Lower lobe of right lung (tissue), 2 donors: ENCODE data around the gene MRGPRF. TPM values are rescaled to one million over a fixed set of nuclear protein-coding genes. Genes with fewer than 3 reads are reported as not detected.

Experiments
- ATAC-seq, 2 donors: fragments of 200-7000 bp; cut with Tn5 transposase; one replicate each; pipeline ENCODE4 v1.9.1; 2020 to 2022; ENCODE audit warnings: mild to moderate bottlenecking in 2 of 2, moderate library complexity in 2 of 2
- DNase-seq: peaks from one replicate; pipeline ENCODE4 v3.0.0-alpha.2; 2020
- H3K27ac ChIP-seq: fragments of 200-600 bp; one replicate; pipeline ENCODE4 v1.8.0; 2022
- H3K27me3 ChIP-seq: fragments of 200-600 bp; one replicate; pipeline ENCODE4 v1.8.0; 2022; ENCODE audit warnings: low read depth
- H3K36me3 ChIP-seq: fragments of 200-600 bp; one replicate; pipeline ENCODE4 v1.8.0; 2022; ENCODE audit warnings: mild to moderate bottlenecking
- H3K4me1 ChIP-seq: fragments of 200-600 bp; one replicate; pipeline ENCODE4 v1.8.0; 2022
- H3K4me3 ChIP-seq: fragments of 200-600 bp; one replicate; pipeline ENCODE4 v1.8.0; 2022; ENCODE audit warnings: mild to moderate bottlenecking
- H3K9me3 ChIP-seq: fragments of 200-600 bp; one replicate; pipeline ENCODE4 v1.8.0; 2022
- intact Hi-C: fragments of 100-400 bp; cut with DNase I; formaldehyde crosslinking; loops from one replicate; pipeline ENCODE4 v1.11.0; 2022
- total RNA-seq: library from RNA; stranded (reverse); fragmentation: NEBNext Ultra II Directional; extraction: Animal tissue kit (Norgen Biotek cat#: 25700); gene quantifications from one replicate; pipeline ENCODE4 v1.2.1, GENCODE V29; 2021
- TF ChIP-seq, protein P1 (sequence below): fragments of 200-600 bp; IDR thresholded peaks from one replicate; pipeline ENCODE4 v1.8.0; 2022; ENCODE audit warnings: antibody characterized with exemption, mild to moderate bottlenecking
- donor health status: DM: no; HTN: yes; CAD: no; lungs with severe emphysema.

The MRGPRF gene
- total RNA-seq, 1 donor from 2014 or later: 11.5 TPM

DNA sequence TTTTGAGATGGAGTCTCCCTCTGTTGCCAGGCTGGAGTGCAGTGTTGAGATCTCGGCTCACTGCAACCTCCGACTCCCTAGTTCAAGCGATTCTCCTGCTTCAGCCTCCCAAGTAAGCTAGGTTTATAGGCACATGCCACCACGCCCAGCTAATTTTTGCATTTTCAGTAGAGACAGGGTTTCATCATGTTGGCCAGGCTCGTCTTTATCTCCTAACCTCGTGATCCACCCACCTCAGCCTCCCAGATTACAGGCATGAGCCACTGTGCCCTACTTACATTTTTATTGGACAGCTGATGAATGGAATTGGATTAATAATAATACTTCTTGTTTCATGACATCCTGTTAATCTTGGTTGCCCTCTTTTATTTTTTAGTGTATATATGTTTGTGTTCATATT lies 29.2 kb downstream of the MRGPRF start:
- intact Hi-C loops: no loop called here
- TF ChIP-seq, protein P1, sequence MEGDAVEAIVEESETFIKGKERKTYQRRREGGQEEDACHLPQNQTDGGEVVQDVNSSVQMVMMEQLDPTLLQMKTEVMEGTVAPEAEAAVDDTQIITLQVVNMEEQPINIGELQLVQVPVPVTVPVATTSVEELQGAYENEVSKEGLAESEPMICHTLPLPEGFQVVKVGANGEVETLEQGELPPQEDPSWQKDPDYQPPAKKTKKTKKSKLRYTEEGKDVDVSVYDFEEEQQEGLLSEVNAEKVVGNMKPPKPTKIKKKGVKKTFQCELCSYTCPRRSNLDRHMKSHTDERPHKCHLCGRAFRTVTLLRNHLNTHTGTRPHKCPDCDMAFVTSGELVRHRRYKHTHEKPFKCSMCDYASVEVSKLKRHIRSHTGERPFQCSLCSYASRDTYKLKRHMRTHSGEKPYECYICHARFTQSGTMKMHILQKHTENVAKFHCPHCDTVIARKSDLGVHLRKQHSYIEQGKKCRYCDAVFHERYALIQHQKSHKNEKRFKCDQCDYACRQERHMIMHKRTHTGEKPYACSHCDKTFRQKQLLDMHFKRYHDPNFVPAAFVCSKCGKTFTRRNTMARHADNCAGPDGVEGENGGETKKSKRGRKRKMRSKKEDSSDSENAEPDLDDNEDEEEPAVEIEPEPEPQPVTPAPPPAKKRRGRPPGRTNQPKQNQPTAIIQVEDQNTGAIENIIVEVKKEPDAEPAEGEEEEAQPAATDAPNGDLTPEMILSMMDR: no peak
- H3K27ac ChIP-seq: no peak overlapping the region
- no peaks in the 10 kb centered on the region for H3K27me3 ChIP-seq
- H3K4me3 ChIP-seq: no peak overlapping the region
- H3K36me3 ChIP-seq: no peaks in the 10 kb centered on the region
- ATAC-seq (no peak), DNase-seq (no peak)
- peaks cover 14% of the 10 kb centered on the region for H3K9me3 ChIP-seq
- H3K4me1 ChIP-seq: no peaks in the 10 kb centered on the region

DNA sequence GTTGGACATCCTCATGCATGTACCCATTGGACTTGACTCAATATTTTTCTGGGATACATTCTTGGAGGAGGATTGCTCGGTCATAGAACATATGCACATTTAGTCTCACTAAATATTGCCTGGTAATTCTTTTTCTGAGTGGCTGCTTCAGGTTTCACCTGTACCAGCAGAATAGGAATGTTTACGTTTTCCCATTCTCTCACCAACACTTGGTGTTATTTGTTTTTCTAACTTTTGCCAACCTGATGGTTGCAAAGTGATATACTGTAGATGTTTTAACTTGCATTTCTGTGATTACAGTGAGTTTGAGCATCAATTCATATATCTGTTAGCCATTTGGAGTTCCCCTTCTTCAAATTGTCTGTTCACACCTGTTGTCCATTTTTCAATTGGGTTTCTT lies 30.9 kb downstream of the MRGPRF start:
- intact Hi-C loops: no loop called here
- no peak for DNase-seq
- Histone ChIP-seq H3K9me3 (peaks cover 11% of the 10 kb centered on the region), H3K4me1 (no peaks in the 10 kb centered on the region), H3K27ac (no peak overlapping the region), H3K27me3 (no peaks in the 10 kb centered on the region), H3K36me3 (no peaks in the 10 kb centered on the region), H3K4me3 (no peak overlapping the region)
- TF ChIP-seq, protein P1: no peak
- ATAC-seq: no peak

DNA sequence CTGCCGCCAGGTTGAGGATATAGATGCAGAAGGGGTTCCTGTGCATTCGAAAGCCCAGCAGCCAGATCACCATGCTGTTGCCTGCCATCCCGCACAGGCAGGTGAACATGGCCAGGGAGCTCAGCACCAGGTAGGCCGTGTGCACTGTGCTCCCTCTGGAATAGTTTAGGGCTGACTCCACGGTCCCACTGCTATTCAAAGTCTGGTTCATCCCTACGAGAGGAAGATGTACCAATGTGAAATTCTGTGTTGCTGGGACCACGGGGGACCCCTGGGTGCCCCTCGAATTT lies 32.3 kb downstream of the MRGPRF start, which contains the start of gene MRGPRD:
MRGPRD (minus strand) TSS at position 211 of the 290 bp plus-strand sequence; CDS start at position 211, 0 bp downstream.
- DNase-seq: no peak
- Histone ChIP-seq H3K36me3 (no peaks in the 10 kb centered on the region), H3K27ac (no peak within 1 kb of the TSS), H3K9me3 (peaks cover 5% of the 10 kb centered on the region), H3K4me1 (no peaks in the 10 kb centered on the region), H3K27me3 (no peaks in the 10 kb centered on the region), H3K4me3 (no peak within 1 kb of the TSS)
- intact Hi-C loops: no loop called here
- TF ChIP-seq, protein P1: no peak
- no peak for ATAC-seq

DNA sequence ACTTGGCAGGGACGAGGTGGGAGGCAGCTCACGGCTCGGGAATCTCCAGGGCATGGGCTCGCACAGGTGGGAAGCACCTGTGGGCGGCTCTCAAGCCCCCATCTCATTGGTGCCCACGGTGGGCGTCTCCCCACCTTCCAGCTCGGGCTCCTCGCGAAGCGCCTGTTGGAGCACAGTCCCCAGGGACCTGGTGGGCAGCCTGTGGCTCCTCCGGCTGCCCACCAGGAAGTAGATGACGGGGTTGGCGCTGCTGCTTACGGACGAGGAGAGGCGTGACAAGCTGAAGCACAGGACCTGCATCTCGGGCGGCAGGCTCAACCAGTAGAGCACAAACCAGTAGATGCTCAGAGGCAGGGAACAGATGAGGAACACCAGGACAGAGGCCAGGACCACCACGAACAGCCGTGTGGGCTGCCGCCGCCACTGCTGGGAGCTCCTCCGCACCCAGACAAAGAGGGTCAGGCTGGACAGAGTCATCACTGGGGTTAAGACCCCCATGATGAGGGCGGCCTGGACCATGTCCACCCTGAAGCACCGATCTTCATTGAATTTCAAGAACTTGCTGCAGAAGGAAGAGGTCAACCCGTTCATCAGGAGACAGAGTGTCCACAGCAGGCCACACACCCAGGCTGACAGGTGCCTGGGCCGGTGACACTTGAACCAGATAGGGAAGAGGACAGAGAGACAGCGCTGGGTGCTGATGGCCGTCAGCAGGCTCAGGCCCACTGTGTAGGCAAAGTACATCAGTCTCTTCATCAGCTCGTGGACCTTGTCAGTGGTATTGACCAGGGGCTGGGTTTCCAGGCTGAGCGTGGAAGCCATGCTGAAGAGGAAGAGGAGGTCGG lies 32.9 kb downstream of the MRGPRF start:
- no peaks in the 10 kb centered on the region for H3K27me3 ChIP-seq
- intact Hi-C loops: no loop called here
- H3K4me1 ChIP-seq: no peaks in the 10 kb centered on the region
- TF ChIP-seq, protein P1: no peak
- H3K9me3 ChIP-seq: peaks cover 5% of the 10 kb centered on the region
- DNase-seq (peak; percentile 38), ATAC-seq (peak in 1 of 2 donors; percentile 51)
- H3K4me3 ChIP-seq: no peak overlapping the region
- H3K36me3 ChIP-seq: no peaks in the 10 kb centered on the region
- H3K27ac ChIP-seq: no peak overlapping the region

DNA sequence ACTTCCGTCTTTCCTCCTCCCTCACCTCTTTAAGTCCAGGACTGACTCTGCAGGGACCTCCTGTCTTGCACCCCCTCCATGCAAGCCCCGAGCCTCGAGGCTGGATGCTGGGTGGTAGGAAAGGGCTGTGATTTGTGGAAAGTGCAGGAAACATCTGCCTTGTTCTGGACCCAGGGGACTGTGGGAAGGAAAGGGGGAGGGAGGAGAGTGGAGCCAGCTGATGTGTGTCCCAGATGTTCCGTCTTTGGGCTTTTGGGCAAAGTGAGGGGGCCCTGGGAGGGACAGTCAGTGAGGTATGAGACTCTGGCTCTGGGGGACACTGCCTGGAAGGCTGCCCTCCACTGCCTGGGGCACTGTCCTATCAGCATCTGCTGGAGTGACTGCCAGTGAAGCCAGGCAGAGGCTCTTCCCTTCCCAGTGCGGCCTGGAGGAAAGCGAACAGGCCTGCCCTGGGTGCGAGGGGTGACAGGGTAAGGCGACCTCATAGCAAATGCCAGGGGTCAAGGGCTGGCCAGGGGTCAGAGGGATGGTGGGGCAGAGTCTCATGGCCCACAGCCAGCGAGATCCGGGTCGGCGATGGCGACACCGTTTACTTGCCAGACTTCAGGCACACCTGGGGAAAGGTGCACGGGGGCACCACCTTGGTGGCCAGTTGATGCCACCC lies 34.0 kb downstream of the MRGPRF start:
- DNase-seq (peak; percentile 38), ATAC-seq (no peak)
- H3K9me3 ChIP-seq: peaks cover 5% of the 10 kb centered on the region
- no peak overlapping the region for H3K27ac ChIP-seq
- TF ChIP-seq, protein P1: no peak
- no peaks in the 10 kb centered on the region for H3K36me3 ChIP-seq
- no peaks in the 10 kb centered on the region for H3K4me1 ChIP-seq
- H3K27me3 ChIP-seq: no peaks in the 10 kb centered on the region
- intact Hi-C loops: no loop called here
- no peak overlapping the region for H3K4me3 ChIP-seq
